NCI-H510A treated with DMSO at 0.1 percent for 48 hours (cell line): Measurements from ENCODE around the gene PIGK.

Experiments used
- DNase-seq: peaks from one replicate; lab custom pipeline; 2025; lab: John Stamatoyannopoulos, UW

PIGK gene

DNA sequence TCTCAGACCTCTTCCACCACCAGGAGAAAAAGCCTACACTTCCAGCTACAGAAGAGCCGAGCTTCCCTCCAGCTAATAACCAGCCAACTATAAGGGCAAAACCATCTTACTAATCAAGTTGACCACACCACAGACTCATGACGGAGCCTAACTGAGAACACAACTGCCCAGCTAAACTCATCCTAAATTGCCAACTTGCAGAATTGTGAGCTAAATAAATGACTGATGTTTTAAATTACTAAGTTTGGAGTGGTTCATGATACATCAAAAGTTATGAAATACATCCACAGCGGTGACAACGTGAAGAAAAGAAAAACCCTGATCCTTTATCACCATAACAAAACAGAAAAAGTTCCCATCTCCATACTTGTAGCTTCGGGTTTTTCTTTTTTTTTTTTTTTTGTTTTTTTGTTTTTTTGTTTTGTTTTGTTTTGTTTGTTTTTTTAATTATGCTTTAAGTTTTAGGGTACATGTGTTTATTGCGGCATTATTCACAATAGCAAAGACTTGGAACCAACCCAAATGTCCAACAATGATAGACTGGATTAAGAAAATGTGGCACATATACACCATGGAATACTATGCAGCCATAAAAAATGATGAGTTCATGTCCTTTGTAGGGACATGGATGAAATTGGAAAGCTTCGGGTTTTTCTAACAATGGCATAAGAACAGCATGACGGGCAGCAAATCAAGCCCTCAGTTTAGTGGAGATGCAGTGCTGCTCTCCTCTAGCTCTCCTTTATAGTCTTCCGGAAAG, 122.6 kb downstream of the PIGK start:
- no peak for DNase-seq

DNA sequence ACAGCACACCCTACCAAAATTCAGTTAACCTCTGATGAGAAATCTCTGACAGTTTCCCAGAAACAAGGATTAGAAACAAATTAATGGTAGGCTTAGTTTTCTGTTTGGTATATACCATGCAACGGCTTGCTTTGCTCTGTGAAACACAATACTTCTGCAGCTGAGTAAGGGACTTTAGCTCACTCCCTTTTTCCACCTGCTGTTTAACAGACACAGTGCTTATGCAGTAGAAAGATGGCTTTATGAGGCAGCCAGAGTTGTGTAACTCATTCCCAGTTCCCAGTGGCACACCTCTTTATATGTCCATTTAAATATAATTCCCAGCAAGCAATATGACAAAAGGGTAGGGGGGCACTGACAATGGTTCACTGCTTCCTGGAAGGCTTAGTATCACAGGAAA, 124.0 kb downstream of the PIGK start:
- DNase-seq: no peak

DNA sequence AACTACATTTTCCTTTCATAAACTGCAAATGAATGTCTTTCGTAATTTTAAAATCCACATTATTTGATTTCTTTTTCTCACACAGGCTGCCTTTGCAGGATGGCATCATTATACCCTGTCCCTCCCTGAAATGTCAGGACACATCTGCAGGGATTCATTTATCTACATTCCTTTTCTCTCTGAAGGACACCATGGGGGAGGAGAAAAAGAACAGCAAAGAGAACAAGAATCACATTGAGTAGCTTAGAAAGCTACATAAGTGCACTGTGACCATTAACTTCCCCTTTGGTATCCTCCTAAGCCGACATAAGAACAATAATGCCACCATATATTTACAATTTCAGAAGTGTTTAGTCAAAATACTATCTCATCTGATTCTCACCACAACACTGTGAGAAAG, 129.5 kb downstream of the PIGK start:
- no peak for DNase-seq

DNA sequence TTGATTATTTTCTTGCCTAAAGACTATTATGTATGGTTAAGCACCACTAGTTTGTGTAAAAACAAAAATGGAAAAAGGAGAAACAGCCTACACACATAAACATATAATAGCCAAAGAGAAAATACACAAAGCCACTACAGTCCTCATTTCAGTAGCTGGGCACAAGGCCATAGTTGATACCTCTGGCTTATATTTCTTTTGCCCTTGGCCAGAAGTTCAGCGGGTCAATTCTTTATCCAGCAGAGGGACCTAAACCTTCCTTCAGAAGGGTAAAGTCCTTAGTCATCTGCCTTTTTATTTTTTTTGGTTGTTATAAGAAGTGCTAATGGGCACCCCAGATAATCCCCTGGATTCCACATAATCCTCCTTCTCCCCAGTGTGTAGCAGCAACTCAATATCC, 134.1 kb downstream of the PIGK start:
- no peak for DNase-seq

DNA sequence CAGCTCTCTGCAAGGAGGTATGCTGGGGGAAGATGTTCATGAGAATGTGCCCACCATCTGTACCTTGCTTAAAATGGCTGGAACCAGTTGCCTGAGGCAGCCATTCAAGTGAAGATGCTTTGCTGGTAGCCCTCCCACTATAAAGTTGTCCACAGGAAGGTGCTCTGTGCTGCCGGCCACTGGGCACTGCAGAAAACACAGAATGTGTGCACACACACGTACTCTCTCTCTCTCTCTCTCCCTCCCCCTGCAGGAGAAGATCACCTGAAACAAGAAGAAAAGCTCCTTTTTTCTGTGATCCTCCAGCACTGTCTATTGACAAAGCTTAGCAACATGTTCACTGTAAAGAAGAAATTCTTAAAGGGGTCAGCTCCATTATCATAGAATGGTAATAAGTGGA, 134.8 kb downstream of the PIGK start:
- DNase-seq: no peak

DNA sequence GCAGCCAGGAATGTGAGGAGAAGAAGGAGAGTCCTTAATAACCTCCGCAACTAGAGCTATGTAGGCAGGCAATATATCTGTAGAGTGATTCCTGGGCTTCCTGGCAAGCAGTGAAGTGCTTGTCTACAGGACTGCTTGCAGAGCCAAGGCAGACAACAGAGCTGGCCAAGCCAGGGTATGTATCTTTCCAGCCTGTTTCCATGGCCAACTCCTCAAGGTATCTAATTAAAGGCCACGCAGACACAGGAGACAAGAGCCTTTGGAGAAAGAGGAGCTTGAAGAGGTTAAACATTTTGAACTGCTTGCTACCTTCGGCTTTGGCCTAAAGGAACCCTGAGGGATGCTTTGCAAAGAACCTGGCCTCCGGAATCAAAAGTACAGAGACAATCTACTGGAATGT, 137.4 kb downstream of the PIGK start:
- no peak for DNase-seq

DNA sequence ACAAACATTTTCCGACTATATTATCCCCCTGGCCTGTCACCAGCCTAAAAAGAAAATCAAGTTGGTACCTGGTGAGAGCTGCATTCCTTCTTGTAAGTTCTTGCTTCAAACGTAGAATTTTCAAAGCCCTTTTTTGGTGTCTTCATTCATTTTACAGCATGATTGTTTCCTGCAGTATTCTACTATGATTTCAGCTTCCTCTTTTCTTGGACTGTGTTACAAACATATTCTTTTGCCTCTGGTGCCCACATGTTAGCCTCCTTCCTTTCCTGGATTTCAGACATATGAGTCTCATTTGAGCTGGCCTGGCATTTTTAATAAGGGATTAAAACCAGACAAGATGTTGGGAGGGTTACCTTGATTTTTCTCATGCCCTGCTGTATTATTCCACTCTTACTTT, 142.5 kb downstream of the PIGK start:
- no peak for DNase-seq

DNA sequence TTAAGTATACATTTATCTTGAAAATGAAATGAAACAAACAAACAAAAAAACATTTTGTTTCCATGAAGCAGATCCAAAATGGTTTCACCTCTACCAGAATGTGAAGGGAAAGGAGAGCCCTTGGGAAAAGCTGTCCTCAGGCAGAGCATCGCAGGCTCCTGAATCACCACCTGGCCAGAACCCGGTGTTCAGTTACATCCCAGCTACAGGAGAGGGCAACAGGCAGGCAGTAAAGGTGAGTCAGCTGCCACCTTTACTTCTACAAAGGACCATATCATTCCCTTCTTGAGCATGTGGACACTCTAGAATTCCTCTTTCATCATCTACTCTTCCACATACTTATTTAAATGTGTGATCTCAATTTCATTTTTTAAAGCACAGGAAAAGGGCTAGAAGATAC, 151.2 kb downstream of the PIGK start:
- DNase-seq: peak; percentile 94

DNA sequence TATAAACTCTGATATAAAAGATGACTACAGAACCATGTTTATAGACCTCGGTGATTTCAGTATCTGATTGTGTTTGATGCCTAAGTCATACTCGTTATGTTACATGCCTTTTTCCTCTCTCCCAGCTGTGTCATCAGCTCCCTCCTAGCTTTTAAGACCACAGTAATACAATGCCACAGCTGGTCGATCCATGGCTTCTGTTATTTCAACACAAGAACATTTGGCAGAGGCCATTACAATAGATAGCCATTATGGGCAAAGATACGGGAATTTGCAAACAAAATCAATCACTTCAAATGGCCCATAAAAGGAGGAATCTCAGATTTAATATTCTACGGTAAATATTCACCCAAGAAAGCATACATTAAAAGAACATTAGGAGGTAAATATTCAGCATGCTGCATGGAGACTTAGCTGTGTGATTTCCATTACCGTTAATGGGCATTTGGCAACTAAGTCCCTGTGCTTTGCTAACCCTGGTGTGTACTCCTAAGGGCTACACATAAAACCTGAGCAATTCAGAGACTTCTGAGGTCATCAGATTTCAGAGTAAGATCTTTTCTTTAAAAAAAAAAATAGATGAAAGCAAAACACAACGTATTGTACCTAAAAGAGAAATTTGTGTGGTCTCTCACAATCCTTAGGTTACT, 153.4 kb downstream of the PIGK start:
- no peak for DNase-seq

DNA sequence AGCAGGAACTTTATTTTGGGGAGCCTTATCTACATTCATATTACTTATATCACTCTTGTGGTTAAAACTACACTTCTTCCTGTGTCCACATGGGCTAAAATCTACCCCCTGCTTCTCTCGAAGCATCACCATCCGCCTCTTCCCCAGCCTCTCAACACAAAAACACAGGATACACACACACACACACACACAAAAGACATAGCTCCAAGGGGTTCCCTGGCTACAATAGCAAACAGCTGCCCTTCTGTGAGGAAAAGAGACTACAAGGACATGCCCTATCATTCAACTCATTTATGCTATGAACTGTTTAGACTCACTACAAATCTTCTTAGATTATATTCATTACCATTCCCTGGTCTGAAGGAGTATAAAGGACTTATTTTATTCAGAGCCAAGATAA, 155.0 kb downstream of the PIGK start:
- DNase-seq: no peak

DNA sequence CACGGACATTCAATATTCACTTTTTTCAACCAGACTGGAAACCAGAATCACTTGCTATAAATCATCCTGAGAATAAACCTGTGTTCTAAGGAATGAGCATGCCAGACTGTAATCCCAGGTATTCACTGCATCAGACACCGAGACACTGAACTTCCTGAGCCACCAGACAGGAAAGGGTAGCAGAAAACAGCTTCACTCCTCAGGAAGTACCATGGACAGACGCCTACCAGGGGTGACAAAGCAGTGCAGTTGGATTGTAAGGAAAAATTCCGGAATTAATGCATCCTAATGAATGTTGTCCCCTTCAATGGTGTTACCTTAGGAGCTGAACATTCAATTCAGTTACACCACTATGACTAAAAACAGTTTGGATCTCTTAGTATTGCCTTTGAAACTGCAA, 156.1 kb downstream of the PIGK start:
- no peak for DNase-seq

DNA sequence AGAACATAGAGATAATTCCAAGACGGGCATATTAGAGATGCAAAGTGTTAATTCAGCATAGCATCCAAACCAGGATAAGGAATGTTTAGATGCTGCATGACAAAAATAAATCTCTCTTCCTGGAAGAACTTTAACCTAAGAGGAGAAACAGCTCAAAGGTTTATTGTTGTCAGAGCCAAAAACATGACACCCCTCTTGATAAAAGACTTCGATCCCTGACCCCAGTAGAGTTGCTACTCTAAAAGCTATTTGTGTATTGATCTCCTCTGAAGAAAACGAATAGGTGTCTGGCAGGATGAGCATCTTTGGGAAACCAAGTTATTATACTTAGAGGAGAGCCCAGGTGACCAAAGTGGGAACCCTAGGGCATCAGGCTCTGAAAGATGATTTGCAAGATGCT, 158.1 kb downstream of the PIGK start:
- no peak for DNase-seq

DNA sequence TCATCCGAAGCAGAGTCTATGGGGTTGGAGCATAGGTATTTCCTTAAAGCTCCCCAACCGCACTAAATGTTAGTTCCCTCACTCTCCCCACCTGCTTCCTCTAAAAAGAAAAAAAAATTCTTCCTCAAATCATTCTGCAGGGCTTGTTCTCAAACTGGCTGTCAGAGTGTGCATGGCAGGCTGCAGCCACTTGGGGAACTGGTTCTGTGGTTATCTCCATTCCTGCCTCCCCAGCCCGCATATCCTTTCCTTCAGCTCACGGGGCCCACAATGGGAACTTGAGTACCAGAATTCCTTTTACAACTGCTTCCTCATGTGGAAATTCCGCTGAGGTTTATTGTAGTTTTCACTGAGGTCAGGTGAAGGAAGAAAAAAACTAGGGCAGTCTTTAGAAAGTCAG, 159.2 kb downstream of the PIGK start:
- DNase-seq: no peak

DNA sequence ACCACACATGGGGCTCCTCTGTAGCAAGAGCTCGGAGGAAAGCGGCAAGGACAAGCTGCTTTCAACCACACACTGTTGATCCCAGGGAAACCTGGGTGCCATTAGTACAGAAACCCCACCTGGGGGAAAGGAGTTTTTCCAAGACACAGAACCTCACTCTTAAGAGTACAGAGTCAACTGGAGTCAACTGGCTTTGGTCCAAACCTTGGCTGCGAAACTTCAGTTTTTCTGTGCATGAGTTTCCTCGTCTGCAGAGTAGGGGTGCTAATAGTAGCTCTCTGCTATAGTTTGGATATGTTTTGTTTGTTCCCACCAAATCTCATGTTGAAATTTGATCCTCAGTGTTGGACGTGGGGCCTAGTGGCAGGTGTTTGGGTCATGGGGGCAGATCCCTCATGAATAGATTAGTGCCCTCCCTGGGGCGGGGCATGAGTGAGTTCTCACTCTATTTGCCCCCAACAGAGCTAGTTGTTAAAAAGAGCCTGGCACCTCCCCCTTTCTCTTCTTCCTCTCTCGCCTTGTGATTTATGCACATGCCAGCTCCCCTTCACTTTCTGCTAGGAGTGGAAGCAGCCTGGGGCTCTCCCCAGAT, 161.1 kb downstream of the PIGK start:
- DNase-seq: peak; percentile 39

DNA sequence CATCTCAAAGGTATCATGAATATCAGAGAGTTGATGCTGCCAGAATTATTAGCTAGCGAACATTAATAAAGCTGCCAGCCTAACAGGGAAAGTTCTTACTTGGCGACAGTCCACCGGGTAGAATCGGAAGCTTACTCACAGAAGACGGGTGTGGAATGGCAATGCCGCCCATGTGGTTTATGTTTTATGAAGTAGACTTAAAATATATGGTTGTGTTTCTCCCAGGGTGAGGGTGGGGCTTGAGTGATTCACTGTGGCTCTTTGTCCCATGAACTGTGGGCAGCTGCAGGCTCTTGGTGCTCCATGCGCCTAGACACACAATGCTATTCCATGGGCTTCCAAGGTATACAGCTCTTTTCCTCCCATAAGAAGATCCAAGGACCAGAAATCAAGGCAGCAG, 162.7 kb downstream of the PIGK start:
- DNase-seq: no peak

DNA sequence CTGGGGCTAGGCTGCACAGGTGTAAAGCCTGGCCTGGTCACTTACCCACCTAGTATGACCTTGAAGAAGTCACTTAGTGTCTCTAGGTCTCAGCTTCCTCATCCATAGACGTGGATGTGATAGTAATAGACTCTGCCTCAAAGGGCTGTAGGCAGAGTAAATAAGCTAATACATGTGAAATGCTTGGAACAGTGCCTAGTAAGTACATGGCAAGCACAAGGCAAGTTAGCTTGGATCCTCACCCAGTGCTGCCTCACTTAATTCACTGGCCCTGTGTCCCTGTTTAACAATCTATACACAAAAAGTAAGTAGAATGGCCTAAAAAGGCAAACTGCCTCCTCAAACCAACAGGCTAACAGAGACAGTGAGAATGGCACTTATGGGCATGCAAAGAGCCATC, 167.8 kb downstream of the PIGK start:
- DNase-seq: no peak

DNA sequence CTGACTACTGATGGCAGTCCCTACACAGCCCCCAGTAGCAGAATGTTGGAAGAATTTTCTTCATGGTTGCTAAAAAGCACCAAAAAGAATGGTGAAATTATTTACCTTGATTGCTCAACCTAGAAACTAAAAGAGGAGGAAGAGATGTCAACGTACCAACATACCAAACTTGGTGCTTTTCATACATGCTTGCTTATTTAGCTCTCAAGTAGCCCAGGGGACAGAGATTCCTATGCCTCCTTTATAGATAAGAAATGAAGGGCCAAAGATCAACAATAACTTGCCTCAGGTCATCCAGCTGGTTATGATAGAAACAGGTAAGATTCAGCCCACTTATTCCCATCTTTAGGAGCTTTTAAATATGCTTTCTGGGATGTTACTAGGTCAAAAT, 170.6 kb downstream of the PIGK start:
- no peak for DNase-seq

DNA sequence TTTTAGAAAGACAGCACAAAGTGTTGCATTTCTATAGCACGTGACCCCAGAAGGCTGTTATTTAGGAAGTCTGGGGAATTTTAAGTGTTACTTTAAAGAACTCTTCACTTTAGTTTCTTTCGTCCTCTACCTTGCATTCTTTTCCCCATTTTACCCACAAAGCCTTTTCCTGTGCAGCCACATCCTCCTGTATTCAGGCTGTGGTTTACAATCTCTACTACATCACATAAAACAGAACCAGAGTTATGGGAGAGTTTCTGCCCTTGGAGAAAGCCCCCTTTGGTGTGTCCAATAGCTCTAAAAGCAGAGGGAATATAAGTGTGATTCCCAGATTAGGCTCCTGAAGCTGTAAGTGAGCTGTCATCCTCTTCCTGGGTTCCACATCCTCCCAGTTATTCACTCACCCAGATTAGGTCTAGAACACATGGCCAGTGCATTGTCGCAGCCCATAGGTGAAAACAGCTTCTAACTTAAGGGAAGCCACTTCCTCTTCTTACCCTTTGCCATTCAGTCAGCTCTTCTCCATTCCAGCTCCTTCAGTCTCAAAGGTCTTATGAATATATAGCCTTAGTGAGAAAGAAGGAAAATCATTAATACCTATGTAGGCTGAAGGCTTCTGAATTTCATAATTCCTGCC, 171.1 kb downstream of the PIGK start:
- no peak for DNase-seq

DNA sequence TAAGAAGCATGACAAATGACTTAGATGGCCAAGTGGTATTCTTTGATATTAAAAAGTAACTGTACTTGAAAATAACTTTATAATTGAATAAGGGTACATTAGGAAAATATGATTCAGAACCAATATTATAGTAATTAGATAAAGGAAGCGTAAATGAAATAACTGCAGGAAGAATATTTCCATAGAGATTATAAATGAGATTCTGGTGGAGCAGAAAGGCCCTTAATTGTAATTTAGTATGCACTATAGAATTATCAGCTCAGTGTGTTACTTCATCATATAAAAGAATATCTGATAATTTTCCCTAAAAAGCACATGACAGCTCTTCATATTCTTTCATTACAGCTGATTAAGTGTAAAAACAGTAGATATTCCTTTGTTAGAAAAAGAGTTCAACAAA, 171.7 kb downstream of the PIGK start:
- no peak for DNase-seq

DNA sequence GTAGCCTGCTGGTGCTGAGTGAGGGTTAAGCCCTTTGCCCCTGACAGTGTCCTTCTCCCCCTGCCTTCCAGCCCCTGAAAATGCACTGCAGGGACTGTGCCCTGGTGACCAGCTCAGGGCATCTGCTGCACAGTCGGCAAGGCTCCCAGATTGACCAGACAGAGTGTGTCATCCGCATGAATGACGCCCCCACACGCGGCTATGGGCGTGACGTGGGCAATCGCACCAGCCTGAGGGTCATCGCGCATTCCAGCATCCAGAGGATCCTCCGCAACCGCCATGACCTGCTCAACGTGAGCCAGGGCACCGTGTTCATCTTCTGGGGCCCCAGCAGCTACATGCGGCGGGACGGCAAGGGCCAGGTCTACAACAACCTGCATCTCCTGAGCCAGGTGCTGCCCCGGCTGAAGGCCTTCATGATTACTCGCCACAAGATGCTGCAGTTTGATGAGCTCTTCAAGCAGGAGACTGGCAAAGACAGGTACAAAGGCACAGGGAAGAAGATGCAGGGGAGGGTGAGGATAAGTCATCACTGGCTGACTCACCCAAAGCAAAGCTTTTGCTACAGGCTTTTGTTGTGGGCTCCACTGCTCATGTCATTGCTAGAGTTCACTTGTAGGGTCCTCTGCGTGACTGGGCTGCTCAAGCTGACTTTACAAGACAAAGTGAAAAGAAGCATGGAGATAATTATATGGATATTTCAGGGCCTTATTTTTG, 174.9 kb downstream of the PIGK start:
- DNase-seq: no peak

DNA sequence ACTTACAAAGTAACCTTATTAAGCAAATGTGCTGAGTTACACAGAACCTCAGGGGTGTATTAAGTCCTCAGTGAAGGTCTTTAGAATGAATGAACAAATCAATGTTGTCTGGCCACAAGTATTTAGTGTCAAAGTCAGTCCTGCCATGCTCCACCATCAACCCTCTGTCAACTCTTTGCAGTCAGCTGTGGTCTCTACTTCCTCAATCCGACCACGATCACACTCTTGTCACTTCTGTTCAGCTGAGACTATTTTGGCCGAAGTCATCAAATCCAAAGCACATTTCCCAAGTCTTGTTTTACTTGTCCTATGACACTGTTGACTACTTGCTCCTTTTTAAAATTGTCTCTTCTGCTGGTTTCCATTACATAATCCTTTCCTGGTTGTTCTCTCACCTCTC, 178.4 kb downstream of the PIGK start:
- DNase-seq: no peak

DNA sequence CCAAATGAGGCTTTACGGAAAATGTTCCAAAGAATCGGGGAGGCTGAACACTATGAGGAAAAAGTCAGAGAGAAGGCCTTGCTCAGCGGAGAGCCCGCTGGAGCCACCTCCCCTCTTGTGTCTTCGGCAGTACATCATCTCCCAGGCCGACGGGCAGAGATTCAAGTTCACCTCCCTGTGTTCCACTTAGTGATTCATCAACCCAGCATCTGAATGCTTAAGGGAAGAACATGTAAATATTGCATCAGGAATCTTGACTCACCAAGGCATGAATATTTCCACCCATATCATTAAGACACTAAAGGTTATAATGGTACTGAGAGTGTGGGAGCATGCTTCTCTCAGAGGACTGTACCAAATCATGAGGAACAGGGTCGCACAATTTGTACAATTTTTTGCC, 179.5 kb downstream of the PIGK start:
- DNase-seq: no peak

DNA sequence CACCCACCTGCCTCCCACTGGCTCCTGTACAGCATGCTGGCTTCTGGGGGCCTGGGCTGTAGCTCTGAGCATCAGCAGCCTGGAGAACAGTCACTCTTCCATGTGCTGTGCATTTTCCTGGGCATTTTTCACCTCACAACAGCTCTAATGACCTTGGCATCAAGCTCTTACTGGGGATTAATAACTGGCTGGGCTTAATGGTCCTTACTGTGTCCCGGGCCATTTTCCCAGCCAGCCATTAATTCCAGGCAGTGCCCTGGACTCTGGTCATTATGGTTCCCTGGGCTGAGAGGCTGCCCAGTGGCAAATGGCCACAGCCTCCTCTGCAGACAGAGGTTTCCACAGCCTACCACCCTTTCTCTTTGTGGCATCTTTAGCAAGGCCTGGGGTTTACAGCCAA, 180.1 kb downstream of the PIGK start:
- DNase-seq: no peak
